Stimulated activated CD8-positive, alpha-beta memory T cell treated with anti-CD3 and anti-CD28 coated beads, Interleukin-15, amount 100 ng/mL, for 4 hours (primary cell): Measurements from ENCODE around the gene PLCL1.
"Not testable (repeated sequence)": the region's sequence is repeated elsewhere in the genome, so short reads cannot be mapped to it uniquely, and the experiment has no call there.

ENCODE experiments used
- DNase-seq, 2 donors: peaks; one replicate each; pipeline ENCODE4 v3.0.0-alpha.2; 2020; ENCODE audit warnings: low read depth in 2 of 2

Gene PLCL1

GRCh38 chr2:198000417-198000816, 196.0 kb downstream of the PLCL1 start:
- no peak for DNase-seq

GRCh38 chr2:198004173-198004572, 199.8 kb downstream of the PLCL1 start:
- DNase-seq: no peak

GRCh38 chr2:198004921-198005829, 200.8 kb downstream of the PLCL1 start:
- DNase-seq: no peak

GRCh38 chr2:198006733-198007132, 202.3 kb downstream of the PLCL1 start:
- no peak for DNase-seq

- no peak for DNase-seq
Measured at GRCh38 chr2:198008230-198008629, 203.8 kb downstream of the PLCL1 start.

- no peak for DNase-seq
Measured at GRCh38 chr2:198012025-198012424, 207.6 kb downstream of the PLCL1 start.

GRCh38 chr2:198016243-198016642, 211.8 kb downstream of the PLCL1 start:
- no peak for DNase-seq

- DNase-seq: no peak
Measured at GRCh38 chr2:198017068-198017467, 212.7 kb downstream of the PLCL1 start.

- no peak for DNase-seq
Measured at GRCh38 chr2:198028955-198029354, 224.6 kb downstream of the PLCL1 start.

- DNase-seq: not testable (repeated sequence)
Measured at GRCh38 chr2:198029576-198029975, 225.2 kb downstream of the PLCL1 start.

GRCh38 chr2:198033626-198034025, 229.2 kb downstream of the PLCL1 start:
- DNase-seq: no peak

GRCh38 chr2:198036029-198036879, 231.9 kb downstream of the PLCL1 start:
- DNase-seq: no peak

GRCh38 chr2:198040835-198041234, 236.4 kb downstream of the PLCL1 start:
- no peak for DNase-seq

- no peak for DNase-seq
Measured at GRCh38 chr2:198042189-198042588, 237.8 kb downstream of the PLCL1 start.

- no peak for DNase-seq
Measured at GRCh38 chr2:198044777-198045176, 240.4 kb downstream of the PLCL1 start.

GRCh38 chr2:198045227-198045626, 240.8 kb downstream of the PLCL1 start:
- DNase-seq: no peak

- DNase-seq: no peak
Measured at GRCh38 chr2:198052741-198053140, 248.3 kb downstream of the PLCL1 start.

- DNase-seq: no peak
Measured at GRCh38 chr2:198053148-198053547, 248.8 kb downstream of the PLCL1 start.

GRCh38 chr2:198053776-198054175, 249.4 kb downstream of the PLCL1 start:
- DNase-seq: no peak

GRCh38 chr2:198054299-198054698, 249.9 kb downstream of the PLCL1 start:
- DNase-seq: no peak

- no peak for DNase-seq
Measured at GRCh38 chr2:198055716-198056115, 251.3 kb downstream of the PLCL1 start.

GRCh38 chr2:198056836-198057235, 252.4 kb downstream of the PLCL1 start:
- DNase-seq: no peak

GRCh38 chr2:198059800-198060199, 255.4 kb downstream of the PLCL1 start:
- DNase-seq: no peak
